ENCODE data around the gene DBN1.

DBN1 gene

DNA sequence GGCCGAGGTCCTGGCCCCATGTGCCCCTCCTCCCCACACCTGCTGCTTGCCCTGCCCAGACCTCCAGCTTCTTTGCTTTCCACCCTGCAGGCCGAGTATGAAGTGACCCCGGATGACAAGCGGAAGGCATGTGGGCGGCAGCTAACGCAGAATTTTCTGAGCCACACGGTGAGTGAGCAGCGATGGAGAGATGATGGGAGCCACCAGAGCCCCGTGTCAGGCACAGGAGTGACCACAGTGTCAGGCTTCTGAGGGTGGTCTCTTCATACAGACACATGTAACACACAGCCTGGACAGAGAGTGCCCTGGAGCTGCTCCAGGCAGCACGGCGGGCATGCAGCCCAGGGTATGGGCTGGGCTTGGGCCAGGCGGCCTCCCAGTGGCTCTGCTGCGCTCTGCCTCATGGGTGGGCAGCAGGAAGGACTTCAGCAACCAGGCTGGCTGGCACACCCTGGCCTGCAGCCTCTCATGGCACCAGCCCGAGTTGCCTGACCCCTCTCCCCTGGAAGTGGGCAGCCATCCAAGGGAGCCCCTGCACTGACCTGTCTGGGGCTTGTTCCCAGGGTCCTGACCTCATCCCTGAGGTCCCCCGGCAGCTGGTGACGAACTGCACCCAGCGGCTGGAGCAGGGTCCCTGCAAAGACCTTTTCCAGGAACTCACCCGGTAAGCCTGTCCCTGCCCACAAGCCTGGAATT, 41.1 kb downstream of the DBN1 start:
- TF ChIP-seq POLR2AphosphoS5 (IDR thresholded peaks at IDR 0.05; ENCODE audit: low read depth, low read length) (no peak), SIN3A (IDR thresholded peaks at IDR 0.05; ENCODE audit: borderline replicate concordance, insufficient read depth, low read length) (no peak), TAF1 (IDR thresholded peaks at IDR 0.05; ENCODE audit: borderline replicate concordance, insufficient read depth, low read length) (no peak), FOXP2 (optimal IDR thresholded peaks at IDR 0.05; ENCODE audit: borderline replicate concordance, extremely low read depth, extremely low read length, insufficient read depth) (no peak)
- TF ChIP-seq, protein P1, sequence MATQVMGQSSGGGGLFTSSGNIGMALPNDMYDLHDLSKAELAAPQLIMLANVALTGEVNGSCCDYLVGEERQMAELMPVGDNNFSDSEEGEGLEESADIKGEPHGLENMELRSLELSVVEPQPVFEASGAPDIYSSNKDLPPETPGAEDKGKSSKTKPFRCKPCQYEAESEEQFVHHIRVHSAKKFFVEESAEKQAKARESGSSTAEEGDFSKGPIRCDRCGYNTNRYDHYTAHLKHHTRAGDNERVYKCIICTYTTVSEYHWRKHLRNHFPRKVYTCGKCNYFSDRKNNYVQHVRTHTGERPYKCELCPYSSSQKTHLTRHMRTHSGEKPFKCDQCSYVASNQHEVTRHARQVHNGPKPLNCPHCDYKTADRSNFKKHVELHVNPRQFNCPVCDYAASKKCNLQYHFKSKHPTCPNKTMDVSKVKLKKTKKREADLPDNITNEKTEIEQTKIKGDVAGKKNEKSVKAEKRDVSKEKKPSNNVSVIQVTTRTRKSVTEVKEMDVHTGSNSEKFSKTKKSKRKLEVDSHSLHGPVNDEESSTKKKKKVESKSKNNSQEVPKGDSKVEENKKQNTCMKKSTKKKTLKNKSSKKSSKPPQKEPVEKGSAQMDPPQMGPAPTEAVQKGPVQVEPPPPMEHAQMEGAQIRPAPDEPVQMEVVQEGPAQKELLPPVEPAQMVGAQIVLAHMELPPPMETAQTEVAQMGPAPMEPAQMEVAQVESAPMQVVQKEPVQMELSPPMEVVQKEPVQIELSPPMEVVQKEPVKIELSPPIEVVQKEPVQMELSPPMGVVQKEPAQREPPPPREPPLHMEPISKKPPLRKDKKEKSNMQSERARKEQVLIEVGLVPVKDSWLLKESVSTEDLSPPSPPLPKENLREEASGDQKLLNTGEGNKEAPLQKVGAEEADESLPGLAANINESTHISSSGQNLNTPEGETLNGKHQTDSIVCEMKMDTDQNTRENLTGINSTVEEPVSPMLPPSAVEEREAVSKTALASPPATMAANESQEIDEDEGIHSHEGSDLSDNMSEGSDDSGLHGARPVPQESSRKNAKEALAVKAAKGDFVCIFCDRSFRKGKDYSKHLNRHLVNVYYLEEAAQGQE (IDR thresholded peaks at IDR 0.05; ENCODE audit: insufficient read depth in 1 of 2, low read depth in 2 of 2, low read length in 2 of 2), result no peak

DNA sequence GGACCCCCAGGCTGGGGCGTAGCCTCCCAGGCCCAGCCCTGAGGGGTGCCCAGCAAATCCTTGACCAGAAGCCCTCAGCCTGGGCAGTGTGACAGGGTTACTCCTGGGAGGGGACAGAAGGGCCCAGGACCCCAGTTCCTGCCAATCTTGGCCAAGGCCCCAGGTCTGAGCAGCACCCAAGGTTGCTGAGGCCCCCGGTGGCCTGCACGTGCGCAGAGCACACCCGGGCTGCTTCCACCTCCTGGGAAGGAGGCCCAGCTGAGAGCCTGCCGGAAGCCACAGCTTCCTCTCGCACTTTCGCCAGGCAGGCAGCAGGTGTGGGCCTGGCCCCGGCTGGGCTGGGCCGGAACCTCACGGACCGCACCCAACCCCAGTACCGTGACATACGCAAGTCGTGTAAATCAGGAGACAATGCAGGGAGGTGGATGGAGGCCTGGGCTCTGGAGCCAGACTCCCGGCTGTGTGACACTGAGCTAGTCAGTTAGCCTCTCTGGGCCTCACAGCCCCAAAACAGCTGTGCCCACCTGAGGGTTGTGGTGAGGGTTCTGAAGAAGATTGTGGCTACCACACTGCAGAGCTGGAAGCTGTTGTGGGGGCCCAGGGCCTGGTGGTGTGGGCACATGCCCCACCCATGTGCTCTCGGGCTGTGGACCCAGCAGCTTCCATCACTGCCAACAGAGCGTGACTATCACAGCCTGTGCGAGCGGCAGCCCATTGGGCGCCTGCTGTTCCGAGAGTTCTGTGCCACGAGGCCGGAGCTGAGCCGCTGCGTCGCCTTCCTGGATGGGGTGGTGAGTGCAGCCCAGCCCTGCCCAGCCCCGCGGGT, 41.9 kb downstream of the DBN1 start:
- TF ChIP-seq, protein P1 (IDR thresholded peaks at IDR 0.05; ENCODE audit: insufficient read depth in 1 of 2, low read depth in 2 of 2, low read length in 2 of 2), result no peak
- TF ChIP-seq FOXP2 (optimal IDR thresholded peaks at IDR 0.05; ENCODE audit: borderline replicate concordance, extremely low read depth, extremely low read length, insufficient read depth), result no peak
- no peak for TF ChIP-seq POLR2AphosphoS5 (IDR thresholded peaks at IDR 0.05; ENCODE audit: low read depth, low read length)
- no peak for TF ChIP-seq TAF1 (IDR thresholded peaks at IDR 0.05; ENCODE audit: borderline replicate concordance, insufficient read depth, low read length)

DNA sequence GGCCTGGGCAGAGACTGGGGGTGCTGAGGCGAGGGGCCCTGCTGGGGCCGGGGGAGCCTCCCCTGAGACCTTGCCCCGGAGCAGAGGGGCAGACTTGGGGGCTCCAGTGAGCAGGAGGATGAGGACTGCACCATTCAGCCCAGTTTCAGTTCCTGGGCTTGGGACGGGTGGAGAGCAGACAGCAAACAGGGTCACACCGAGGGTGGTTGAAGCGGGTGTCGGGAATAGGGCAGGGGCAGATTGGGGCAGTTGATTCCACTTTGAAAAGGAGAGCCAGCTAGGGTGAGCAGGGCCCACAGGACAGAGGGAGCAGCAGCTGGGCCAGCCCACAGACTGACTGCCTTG, 42.5 kb downstream of the DBN1 start:
- no peak for TF ChIP-seq SIN3A (IDR thresholded peaks at IDR 0.05; ENCODE audit: borderline replicate concordance, insufficient read depth, low read length)
- TF ChIP-seq FOXP2 (optimal IDR thresholded peaks at IDR 0.05; ENCODE audit: borderline replicate concordance, extremely low read depth, extremely low read length, insufficient read depth), result no peak
- TF ChIP-seq, protein P1 (IDR thresholded peaks at IDR 0.05; ENCODE audit: insufficient read depth in 1 of 2, low read depth in 2 of 2, low read length in 2 of 2), result no peak
- no peak for TF ChIP-seq POLR2AphosphoS5 (IDR thresholded peaks at IDR 0.05; ENCODE audit: low read depth, low read length)
- no peak for TF ChIP-seq TAF1 (IDR thresholded peaks at IDR 0.05; ENCODE audit: borderline replicate concordance, insufficient read depth, low read length)

DNA sequence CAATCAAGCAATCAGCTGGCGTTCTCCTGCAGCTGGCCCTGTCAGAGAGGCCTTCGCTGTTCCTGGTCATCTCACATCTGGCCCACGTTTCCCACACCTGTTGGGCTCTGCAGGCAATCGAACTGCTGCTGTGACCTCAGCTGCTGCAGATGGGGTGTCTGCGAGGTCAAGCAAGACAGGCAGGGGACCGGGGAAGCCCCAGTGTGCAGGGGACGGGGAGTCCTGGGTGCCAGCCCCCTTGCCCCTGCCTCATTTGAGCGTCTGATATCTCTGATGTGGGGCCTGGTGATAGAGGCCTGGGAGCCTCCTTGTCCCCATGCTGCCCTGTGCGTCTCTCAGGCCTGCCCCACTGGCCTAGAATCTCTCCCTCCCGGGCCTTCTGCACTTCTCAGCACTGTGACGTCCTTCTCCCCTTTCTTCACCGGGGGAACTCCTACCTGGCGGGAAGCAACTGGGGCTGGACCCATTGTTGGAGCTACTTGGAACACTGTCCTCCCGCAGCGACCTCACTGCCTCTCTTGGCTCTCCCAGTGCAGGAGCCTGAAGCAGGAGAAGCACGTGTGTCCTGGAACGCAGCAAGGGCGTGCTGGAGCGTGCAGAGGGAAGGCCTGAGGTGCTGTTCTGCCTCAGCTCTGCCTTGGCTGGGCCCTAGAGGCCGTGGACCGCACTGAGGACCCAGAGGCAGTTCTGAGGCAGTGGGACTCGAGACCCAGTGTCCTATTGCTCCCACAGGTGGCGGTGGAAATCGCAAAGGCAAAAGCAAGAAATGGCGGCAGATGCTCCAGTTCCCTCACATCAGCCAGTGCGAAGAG, 43.1 kb downstream of the DBN1 start:
- TF ChIP-seq FOXP2 (optimal IDR thresholded peaks at IDR 0.05; ENCODE audit: borderline replicate concordance, extremely low read depth, extremely low read length, insufficient read depth), result no peak
- no peak for TF ChIP-seq POLR2AphosphoS5 (IDR thresholded peaks at IDR 0.05; ENCODE audit: low read depth, low read length)
- no peak for TF ChIP-seq TAF1 (IDR thresholded peaks at IDR 0.05; ENCODE audit: borderline replicate concordance, insufficient read depth, low read length)
- TF ChIP-seq, protein P1 (IDR thresholded peaks at IDR 0.05; ENCODE audit: insufficient read depth in 1 of 2, low read depth in 2 of 2, low read length in 2 of 2), result no peak
- TF ChIP-seq SIN3A (IDR thresholded peaks at IDR 0.05; ENCODE audit: borderline replicate concordance, insufficient read depth, low read length), result no peak
